PC-3 (cell line): Measurements from ENCODE around the gene GALNT14. TPM values are rescaled to one million over a fixed set of nuclear protein-coding genes. Genes with fewer than 3 reads are reported as not detected.

Experiments used
- ATAC-seq: fragments of 200-7000 bp; cut with Tn5 transposase; 2 replicates; pipeline ENCODE4 v1.9.1; 2020; ENCODE audit warnings: mild to moderate bottlenecking, moderate library complexity
- BruUV-seq: library from RNA; stranded (reverse); fragments of 400-500 nt; replicated peaks from 2 replicates; lab custom pipeline; 2021; lab: Mats Ljungman, UMichigan
- CTCF ChIA-PET: fragments of 300-600 bp; sonication (Branson Sonifier 250); formaldehyde crosslinking; loops from one replicate; lab custom pipeline; 2022; ENCODE audit warnings: antibody characterized with exemption; lab: Charles Lee
- POLR2A ChIA-PET: fragments of 300-600 bp; sonication (Branson Sonifier 250); formaldehyde crosslinking; loops from one replicate; lab custom pipeline; 2022; ENCODE audit warnings: antibody characterized with exemption; ENCODE audit not compliant: unreplicated experiment; lab: Charles Lee
- DNase-seq: peaks from one replicate; pipeline ENCODE4 v3.0.0-alpha.2; 2015
- H2AFZ ChIP-seq: fragments of 300-600 bp; sonication (generic); 2 replicates; pipeline ENCODE4 v1.6.0; 2016; ENCODE audit warnings: antibody characterized with exemption, low read length
- H3F3A ChIP-seq: fragments of 300-600 bp; sonication (generic); one replicate; pipeline ENCODE4 v1.6.0; 2017; ENCODE audit warnings: antibody characterized with exemption, low read length, control low read depth, mild to moderate bottlenecking; ENCODE audit not compliant: unreplicated experiment
- H3K27ac ChIP-seq: fragments of 300-600 bp; sonication (generic); 2 replicates; pipeline ENCODE4 v1.5.1; 2016; ENCODE audit warnings: mild to moderate bottlenecking, low read length
- H3K27me3 ChIP-seq: fragments of 300-600 bp; sonication (generic); 2 replicates; pipeline ENCODE4 v1.6.1; 2016; ENCODE audit warnings: low read length, mixed read lengths
- H3K36me3 ChIP-seq: fragments of 300-600 bp; sonication (generic); 2 replicates; pipeline ENCODE4 v1.6.1; 2016; ENCODE audit warnings: low read depth, mixed run types, low read length, mixed read lengths
- H3K4me1 ChIP-seq: fragments of 300-600 bp; sonication (generic); 2 replicates; pipeline ENCODE4 v1.5.1; 2016; ENCODE audit warnings: low read length; ENCODE audit not compliant: insufficient read depth
- H3K4me2 ChIP-seq: fragments of 300-600 bp; sonication (generic); 2 replicates; pipeline ENCODE4 v1.6.0; 2016; ENCODE audit warnings: low read length
- H3K4me3 ChIP-seq: fragments of 300-600 bp; sonication (generic); 2 replicates; pipeline ENCODE4 v1.5.1; 2016; ENCODE audit warnings: mild to moderate bottlenecking, low read length, mixed read lengths
- H3K79me2 ChIP-seq: fragments of 300-600 bp; sonication (generic); 2 replicates; pipeline ENCODE4 v1.6.1; 2017; ENCODE audit warnings: low read length, mixed read lengths
- H3K9ac ChIP-seq: fragments of 300-600 bp; sonication (generic); 2 replicates; pipeline ENCODE4 v1.6.0; 2016; ENCODE audit warnings: mild to moderate bottlenecking, low read length
- H3K9me2 ChIP-seq: fragments of 300-600 bp; sonication (generic); replicated peaks from 2 replicates; pipeline ENCODE4 v1.6.1; 2016; ENCODE audit warnings: mixed run types, low read length, mixed read lengths
- H3K9me3 ChIP-seq: fragments of 300-600 bp; sonication (generic); 2 replicates; pipeline ENCODE4 v1.6.1; 2016; ENCODE audit warnings: low read length, mixed read lengths
- H4K20me1 ChIP-seq: fragments of 300-600 bp; sonication (generic); 2 replicates; pipeline ENCODE4 v1.6.1; 2016; ENCODE audit warnings: low read length, mixed read lengths
- CTCF ChIP-seq: fragments of 300-600 bp; sonication (generic); conservative IDR thresholded peaks from 2 replicates; pipeline ENCODE4 v1.5.1; 2017; ENCODE audit warnings: antibody characterized with exemption, low read depth, mild to moderate bottlenecking, low read length
- EZH2 ChIP-seq: fragments of 300-600 bp; sonication (generic); IDR thresholded peaks from one replicate; pipeline ENCODE4 v1.6.1; 2017; ENCODE audit warnings: antibody characterized with exemption, mild to moderate bottlenecking, low read length; ENCODE audit not compliant: unreplicated experiment
- EZH2phosphoT487 ChIP-seq: fragments of 300-600 bp; sonication (generic); IDR thresholded peaks from 2 replicates; pipeline ENCODE4 v1.6.1; 2018; ENCODE audit warnings: mild to moderate bottlenecking, antibody characterized with exemption, low read length, borderline replicate concordance
- intact Hi-C: fragments of 100-400 bp; cut with micrococcal nuclease; formaldehyde crosslinking; loops from 2 replicates; pipeline ENCODE4 v1.9.0; 2023
- total RNA-seq: library from RNA; depleted of rRNA; stranded (reverse); fragments of >200 nt; gene quantifications from 2 replicates; pipeline ENCODE4 v1.2.3, GENCODE V29; 2014

The GALNT14 gene
- total RNA-seq, 1 experiment from 2014 or later, result 10.2 TPM

- Histone ChIP-seq H3K4me2 (no peak overlapping the region), H3K9ac (no peak overlapping the region), H3K4me3 (no peak overlapping the region), H3K79me2 (no peaks in the 10 kb centered on the region), H3K27me3 (no peaks in the 10 kb centered on the region), H2AFZ (no peak overlapping the region), H3K36me3 (no peaks in the 10 kb centered on the region), H4K20me1 (no peaks in the 10 kb centered on the region), H3K9me2 (no peaks in the 10 kb centered on the region), H3K9me3 (no peaks in the 10 kb centered on the region), H3F3A (no peaks in the 10 kb centered on the region), H3K4me1 (peaks cover 12% of the 10 kb centered on the region; the same call in 1 of the 2 replicates), H3K27ac (no peak overlapping the region)
- POLR2A ChIA-PET, result no interaction called here
- no peak for TF ChIP-seq EZH2phosphoT487
- no peak for TF ChIP-seq CTCF
- no peak for TF ChIP-seq EZH2
- DNase-seq (no peak), ATAC-seq (no peak)
- no TSS peak for BruUV-seq
- intact Hi-C loops, result no loop called here
- CTCF ChIA-PET, result no interaction called here
These were observed 84.1 kb downstream of the GALNT14 start for GRCh38 chr2:31053929-31054782.

DNA sequence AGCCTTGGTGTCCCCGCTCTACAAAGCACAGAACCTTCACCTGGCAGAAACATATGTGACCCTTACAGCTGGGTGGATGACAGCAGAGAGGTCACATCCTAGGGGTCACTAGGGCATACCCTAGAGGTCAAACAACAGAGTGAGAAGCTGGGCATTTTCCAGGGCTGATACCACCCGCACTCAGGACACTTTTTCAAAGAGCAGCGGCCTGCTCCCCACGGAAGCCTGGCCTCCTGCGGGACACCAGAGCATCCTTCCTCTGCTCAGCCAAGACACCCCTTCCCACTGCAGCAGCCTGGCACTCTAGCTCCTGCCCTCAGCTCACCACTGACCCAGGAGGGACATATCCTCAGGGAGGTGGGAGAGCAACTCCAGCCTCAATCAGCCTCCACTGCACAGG, 86.0 kb downstream of the GALNT14 start:
- Histone ChIP-seq H3F3A (no peaks in the 10 kb centered on the region), H3K4me1 (peaks cover 12% of the 10 kb centered on the region; the same call in 1 of the 2 replicates), H3K9ac (no peak overlapping the region), H2AFZ (no peak overlapping the region), H3K4me2 (no peak overlapping the region), H3K27ac (no peak overlapping the region), H3K36me3 (no peaks in the 10 kb centered on the region), H3K27me3 (no peaks in the 10 kb centered on the region), H3K9me2 (no peaks in the 10 kb centered on the region), H3K9me3 (no peaks in the 10 kb centered on the region), H4K20me1 (no peaks in the 10 kb centered on the region), H3K4me3 (no peak overlapping the region), H3K79me2 (no peaks in the 10 kb centered on the region)
- no peak for TF ChIP-seq EZH2
- TF ChIP-seq EZH2phosphoT487, result no peak
- no peak for TF ChIP-seq CTCF
- intact Hi-C loops, result no loop called here
- BruUV-seq, result no TSS peak
- DNase-seq (no peak), ATAC-seq (no peak)
- ChIA-PET CTCF (no interaction called here), POLR2A (no interaction called here)
